Upper lobe of left lung (tissue), 6 donors: Measurements from ENCODE around the gene FHIT. TPM values are rescaled to one million over a fixed set of nuclear protein-coding genes. Genes with fewer than 3 reads are reported as not detected.
A peak's percentile ranks its signal among the peaks of the same experiment; 100 is the strongest.

Experiments used
- ATAC-seq, 2 donors: fragments of 200-7000 bp; cut with Tn5 transposase; one replicate each; pipeline ENCODE4 v1.9.1; 2022; ENCODE audit warnings: mild to moderate bottlenecking in 2 of 2, moderate library complexity in 2 of 2; ENCODE audit not compliant: low FRiP score in 2 of 2
- DNase-seq, 2 donors: peaks; one replicate each; pipeline ENCODE4 v3.0.0-alpha.2; 2019 to 2020
- H3K27ac ChIP-seq, 4 donors: fragments of 200-600 bp; sonication (generic); one replicate each; pipeline ENCODE4 v1.5.1; 2016 to 2019
- H3K27me3 ChIP-seq, 4 donors: fragments of 200-600 bp; sonication (generic); one replicate each; pipeline ENCODE4 v1.5.1; 2017 to 2019
- H3K36me3 ChIP-seq, 4 donors: fragments of 200-600 bp; sonication (generic); one replicate each; pipeline ENCODE4 v1.5.1; 2016 to 2019
- H3K4me1 ChIP-seq, 4 donors: fragments of 200-600 bp; sonication (generic); one replicate each; pipeline ENCODE4 v1.5.1; 2018 to 2019
- H3K4me3 ChIP-seq, 4 donors: fragments of 200-600 bp; sonication (generic); one replicate each; pipeline ENCODE4 v1.5.1; 2017 to 2019; ENCODE audit warnings: mild to moderate bottlenecking in 2 of 4, moderate library complexity in 1 of 4
- H3K9me3 ChIP-seq, 4 donors: fragments of 200-600 bp; sonication (generic); one replicate each; pipeline ENCODE4 v1.5.1; 2018 to 2019
- EP300 ChIP-seq, 4 donors: sonication (generic); formaldehyde crosslinking; IDR thresholded peaks; one replicate each; pipeline ENCODE4 v1.5.1; 2017; ENCODE audit warnings: antibody characterized with exemption in 4 of 4, control low read depth in 2 of 4
- POLR2A ChIP-seq, 4 donors: fragments of 450-650 bp; IDR thresholded peaks; one replicate each; pipeline ENCODE4 v1.5.1; 2016 to 2017; ENCODE audit warnings: antibody characterized with exemption in 4 of 4, mild to moderate bottlenecking in 2 of 4
- POLR2AphosphoS5 ChIP-seq, 2 donors: sonication (generic); formaldehyde crosslinking; IDR thresholded peaks; one replicate each; pipeline ENCODE4 v1.5.1; 2017; ENCODE audit warnings: antibody characterized with exemption in 2 of 2
- WGBS, 2 donors: methylation state at CpG; one replicate each; pipeline ENCODE4 v1.1.5; 2017 to 2018; 5-methylcytosine and 5-hydroxymethylcytosine counted together
- total RNA-seq, 6 donors: library from RNA; depleted of rRNA in 4 of 6; stranded (reverse); fragments of >200 nt in 4 of 6; gene quantifications; one replicate each; pipeline versions ENCODE4 v1.1.0 to v1.2.1, GENCODE V29; 2016 to 2021
- TF ChIP-seq, protein P1 (sequence below), 6 experiments: fragments of 450-650 bp in 4 of 6; fragments of 200-600 bp in 2 of 6; sonication (generic) in 2 of 6; IDR thresholded peaks; one replicate each; pipeline ENCODE4 v1.5.1; 2016 to 2019; ENCODE audit warnings: antibody characterized with exemption in 6 of 6
- donor health status: DM: no; HTN: no; CAD: no; lungs with moderate emphysema.
- donor health status: DM: no; HTN: yes; CAD: no; lungs with severe emphysema.

Gene FHIT
- total RNA-seq, 6 donors from 2014 or later = 6.8 to 56.6 (median 11.1) TPM

DNA sequence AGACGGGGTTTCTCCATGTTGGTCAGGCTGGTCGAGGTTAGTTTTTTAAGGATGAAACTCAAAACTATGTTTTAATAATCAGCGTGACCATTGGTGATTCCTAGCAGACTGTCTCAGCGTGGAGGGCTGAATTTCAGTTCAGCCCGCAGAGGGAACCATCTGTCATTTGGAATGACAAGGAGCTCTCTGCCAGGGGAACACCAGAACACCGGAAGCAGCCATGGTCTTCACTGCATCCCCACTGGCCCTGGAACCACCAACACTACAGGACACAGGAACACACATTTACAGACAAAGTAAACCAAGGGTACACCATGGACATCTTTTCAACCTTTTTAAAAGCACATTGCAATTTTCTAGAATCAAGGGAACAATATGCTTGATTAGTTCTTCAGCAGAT lies 424.7 kb downstream of the FHIT start:
- DNase-seq (no peak), ATAC-seq (no peak)
- TF ChIP-seq, protein P1, sequence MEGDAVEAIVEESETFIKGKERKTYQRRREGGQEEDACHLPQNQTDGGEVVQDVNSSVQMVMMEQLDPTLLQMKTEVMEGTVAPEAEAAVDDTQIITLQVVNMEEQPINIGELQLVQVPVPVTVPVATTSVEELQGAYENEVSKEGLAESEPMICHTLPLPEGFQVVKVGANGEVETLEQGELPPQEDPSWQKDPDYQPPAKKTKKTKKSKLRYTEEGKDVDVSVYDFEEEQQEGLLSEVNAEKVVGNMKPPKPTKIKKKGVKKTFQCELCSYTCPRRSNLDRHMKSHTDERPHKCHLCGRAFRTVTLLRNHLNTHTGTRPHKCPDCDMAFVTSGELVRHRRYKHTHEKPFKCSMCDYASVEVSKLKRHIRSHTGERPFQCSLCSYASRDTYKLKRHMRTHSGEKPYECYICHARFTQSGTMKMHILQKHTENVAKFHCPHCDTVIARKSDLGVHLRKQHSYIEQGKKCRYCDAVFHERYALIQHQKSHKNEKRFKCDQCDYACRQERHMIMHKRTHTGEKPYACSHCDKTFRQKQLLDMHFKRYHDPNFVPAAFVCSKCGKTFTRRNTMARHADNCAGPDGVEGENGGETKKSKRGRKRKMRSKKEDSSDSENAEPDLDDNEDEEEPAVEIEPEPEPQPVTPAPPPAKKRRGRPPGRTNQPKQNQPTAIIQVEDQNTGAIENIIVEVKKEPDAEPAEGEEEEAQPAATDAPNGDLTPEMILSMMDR (IDR thresholded peaks at IDR 0.05) = no peak
- TF ChIP-seq POLR2A (IDR thresholded peaks at IDR 0.05) (no peak), EP300 (IDR thresholded peaks at IDR 0.05) (no peak), POLR2AphosphoS5 (IDR thresholded peaks at IDR 0.05) (no peak)
- H3K9me3 ChIP-seq = no peaks in the 10 kb centered on the region
- H3K27ac ChIP-seq = no peak overlapping the region
- no peaks in the 10 kb centered on the region for H3K27me3 ChIP-seq
- 91 to 95% methylated on average over 6 of the region's 6 CpGs for WGBS, 2 donors
- no peaks in the 10 kb centered on the region for H3K4me1 ChIP-seq
- no peaks in the 10 kb centered on the region for H3K36me3 ChIP-seq
- H3K4me3 ChIP-seq = no peak overlapping the region

DNA sequence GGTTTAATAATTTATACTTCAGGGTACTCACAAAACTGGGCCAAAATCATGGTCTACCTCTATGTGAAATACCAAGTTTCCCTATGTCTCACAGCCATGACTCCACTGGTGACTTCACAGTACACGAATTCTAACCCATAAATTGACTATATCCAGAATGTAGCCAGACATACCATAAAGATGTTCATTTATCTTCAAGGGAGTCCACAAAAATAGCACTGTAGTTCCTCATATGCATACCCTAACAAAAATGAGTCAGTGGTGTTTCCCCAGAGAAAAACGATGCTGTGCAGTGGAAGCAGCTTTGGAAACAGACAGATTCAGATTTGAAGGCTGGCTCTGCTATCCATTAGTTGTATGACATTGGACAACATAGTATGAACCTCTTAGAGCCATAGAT lies 438.8 kb downstream of the FHIT start:
- no peak for DNase-seq
- no peak for TF ChIP-seq EP300 (IDR thresholded peaks at IDR 0.05)
- TF ChIP-seq POLR2A (IDR thresholded peaks at IDR 0.05) = no peak
- TF ChIP-seq, protein P1 (IDR thresholded peaks at IDR 0.05) = no peak
- no peak for TF ChIP-seq POLR2AphosphoS5 (IDR thresholded peaks at IDR 0.05)
- no peaks in the 10 kb centered on the region for H3K36me3 ChIP-seq
- H3K4me3 ChIP-seq = no peak overlapping the region
- no peak for ATAC-seq
- H3K27ac ChIP-seq = no peak overlapping the region
- no peaks in the 10 kb centered on the region for H3K4me1 ChIP-seq
- H3K27me3 ChIP-seq = no peaks in the 10 kb centered on the region
- WGBS, 2 donors = 70 to 91% methylated on average over 2 of the region's 2 CpGs
- peaks cover 0 to 3% (median 0%) of the 10 kb centered on the region in 4 donors for H3K9me3 ChIP-seq

DNA sequence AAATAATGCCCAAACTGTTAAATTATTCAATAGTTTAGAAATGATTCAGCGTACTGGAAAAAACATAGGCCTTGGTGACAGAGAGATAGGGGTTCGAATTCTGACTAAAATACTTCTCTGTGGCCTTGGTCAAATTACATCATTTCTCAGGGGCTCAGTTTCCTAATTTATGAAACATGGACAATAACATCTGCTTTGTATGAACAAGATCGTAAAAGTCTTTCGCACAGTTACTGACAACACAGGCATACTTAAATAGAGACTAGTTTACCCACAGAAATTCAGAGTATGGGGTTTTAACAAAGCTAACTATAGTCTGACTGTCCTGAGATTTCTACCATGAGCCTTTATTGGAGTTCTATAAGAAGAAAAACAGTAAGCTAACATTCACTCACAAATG lies 440.4 kb downstream of the FHIT start:
- Histone ChIP-seq H3K9me3 (peaks cover 0 to under 1% (median 0%) of the 10 kb centered on the region in 4 donors), H3K4me1 (no peaks in the 10 kb centered on the region), H3K27ac (no peak overlapping the region), H3K36me3 (no peaks in the 10 kb centered on the region), H3K4me3 (no peak overlapping the region), H3K27me3 (no peaks in the 10 kb centered on the region)
- 80 to 87% methylated on average over 4 of the region's 4 CpGs for WGBS, 2 donors
- ATAC-seq = peak in 1 of 2 donors; percentile 29
- no peak for DNase-seq
- TF ChIP-seq POLR2AphosphoS5 (IDR thresholded peaks at IDR 0.05) (no peak), POLR2A (IDR thresholded peaks at IDR 0.05) (no peak), EP300 (IDR thresholded peaks at IDR 0.05) (no peak)
- TF ChIP-seq, protein P1 (IDR thresholded peaks at IDR 0.05) = no peak

DNA sequence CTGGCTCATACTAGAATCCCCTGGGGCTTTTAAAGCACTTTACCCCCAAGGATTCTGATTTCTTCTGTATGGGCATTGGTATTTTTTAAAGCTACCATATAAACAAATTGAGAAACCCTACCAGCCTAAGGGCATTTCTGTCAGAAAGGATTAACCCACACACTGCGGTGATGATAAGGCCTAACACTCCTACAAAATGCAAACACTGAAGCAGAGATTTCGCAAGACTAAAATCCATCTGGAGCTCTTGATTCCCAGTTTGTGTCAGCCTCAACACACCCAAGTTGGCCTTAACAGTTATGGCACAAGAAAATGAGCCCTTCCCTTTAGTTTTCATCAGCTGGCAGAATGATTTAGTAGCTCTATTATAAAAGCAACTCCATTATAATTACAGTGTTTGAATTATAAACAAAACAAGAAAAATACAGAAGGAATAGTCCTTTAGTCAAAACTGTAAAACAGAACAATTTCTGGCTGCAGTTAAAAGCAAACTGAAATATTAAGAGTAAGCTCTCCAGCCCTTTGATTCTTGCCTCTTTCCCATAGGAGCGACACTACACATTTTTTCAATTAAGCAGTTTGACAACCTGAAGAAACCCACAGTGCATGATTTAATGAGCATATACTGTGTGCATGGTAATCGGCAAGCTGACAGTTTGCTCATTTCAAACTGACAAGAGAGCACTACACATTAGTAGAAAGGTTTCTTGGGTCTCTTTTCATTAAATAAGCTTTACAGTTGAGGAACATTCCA lies 441.2 kb downstream of the FHIT start:
- no peaks in the 10 kb centered on the region for H3K4me1 ChIP-seq
- peak in 1 of 2 donors; percentile 66 for ATAC-seq
- WGBS, 2 donors = 57 to 60% methylated on average over 4 of the region's 4 CpGs

More for the DNA sequence above, 441.2 kb downstream of the FHIT start:
- no peak for DNase-seq
- H3K27me3 ChIP-seq = no peaks in the 10 kb centered on the region
- H3K4me3 ChIP-seq = no peak overlapping the region
- TF ChIP-seq, protein P1 (IDR thresholded peaks at IDR 0.05) = no peak
- TF ChIP-seq POLR2A (IDR thresholded peaks at IDR 0.05) = no peak
- TF ChIP-seq POLR2AphosphoS5 (IDR thresholded peaks at IDR 0.05) = no peak
- TF ChIP-seq EP300 (IDR thresholded peaks at IDR 0.05) = no peak
- no peaks in the 10 kb centered on the region for H3K36me3 ChIP-seq
- H3K27ac ChIP-seq = no peak overlapping the region
- H3K9me3 ChIP-seq = no peaks in the 10 kb centered on the region
